ENCODE measurements around the gene BCR.

The BCR gene

GRCh38 chr22:23276656-23277582, 96.6 kb downstream of the BCR start:
- no peak for DNase-seq (ENCODE audit: low read depth)
- no peak overlapping the region for H3K4me3 ChIP-seq (ENCODE audit: low read depth, low read length)
- TF ChIP-seq POLR2A (IDR thresholded peaks at IDR 0.05; ENCODE audit: extremely low read depth, insufficient read length): no peak
- TF ChIP-seq CTCF (IDR thresholded peaks at IDR 0.05; ENCODE audit: low read depth, low read length): no peak
- TF ChIP-seq MYC (IDR thresholded peaks at IDR 0.05; ENCODE audit: low read depth, low read length): no peak
- TF ChIP-seq MAX (IDR thresholded peaks at IDR 0.05; ENCODE audit: low read depth, low read length): no peak

GRCh38 chr22:23277583-23278295, 97.4 kb downstream of the BCR start:
- TF ChIP-seq MYC (IDR thresholded peaks at IDR 0.05; ENCODE audit: low read depth, low read length) (no peak), CTCF (IDR thresholded peaks at IDR 0.05; ENCODE audit: low read depth, low read length) (no peak), POLR2A (IDR thresholded peaks at IDR 0.05; ENCODE audit: extremely low read depth, insufficient read length) (no peak), MAX (IDR thresholded peaks at IDR 0.05; ENCODE audit: low read depth, low read length) (no peak)
- no peak for DNase-seq (ENCODE audit: low read depth)
- H3K4me3 ChIP-seq (ENCODE audit: low read depth, low read length): no peak overlapping the region

GRCh38 chr22:23278883-23279675, 98.8 kb downstream of the BCR start:
- DNase-seq (ENCODE audit: low read depth): no peak
- TF ChIP-seq CTCF (IDR thresholded peaks at IDR 0.05; ENCODE audit: low read depth, low read length) (no peak), MAX (IDR thresholded peaks at IDR 0.05; ENCODE audit: low read depth, low read length) (no peak), MYC (IDR thresholded peaks at IDR 0.05; ENCODE audit: low read depth, low read length) (no peak), POLR2A (IDR thresholded peaks at IDR 0.05; ENCODE audit: extremely low read depth, insufficient read length) (no peak)
- no peak overlapping the region for H3K4me3 ChIP-seq (ENCODE audit: low read depth, low read length)

- TF ChIP-seq MAX (IDR thresholded peaks at IDR 0.05; ENCODE audit: low read depth, low read length): no peak
- no peak for TF ChIP-seq CTCF (IDR thresholded peaks at IDR 0.05; ENCODE audit: low read depth, low read length)
- TF ChIP-seq POLR2A (IDR thresholded peaks at IDR 0.05; ENCODE audit: extremely low read depth, insufficient read length): no peak
- no peak for TF ChIP-seq MYC (IDR thresholded peaks at IDR 0.05; ENCODE audit: low read depth, low read length)
- DNase-seq (ENCODE audit: low read depth): no peak
- H3K4me3 ChIP-seq (ENCODE audit: low read depth, low read length): no peak overlapping the region
Observed at GRCh38 chr22:23279781-23280180, 99.5 kb downstream of the BCR start.

- no peak for DNase-seq (ENCODE audit: low read depth)
- TF ChIP-seq POLR2A (IDR thresholded peaks at IDR 0.05; ENCODE audit: extremely low read depth, insufficient read length): no peak
- no peak for TF ChIP-seq MAX (IDR thresholded peaks at IDR 0.05; ENCODE audit: low read depth, low read length)
- TF ChIP-seq MYC (IDR thresholded peaks at IDR 0.05; ENCODE audit: low read depth, low read length): no peak
- TF ChIP-seq CTCF (IDR thresholded peaks at IDR 0.05; ENCODE audit: low read depth, low read length): no peak
- no peak overlapping the region for H3K4me3 ChIP-seq (ENCODE audit: low read depth, low read length)
Observed at GRCh38 chr22:23280356-23281052, 100.2 kb downstream of the BCR start.

Data from NB4 (cell line).